HG02763 (cell line): Measurements from ENCODE around the gene EXOC3L1.
A peak's percentile ranks its signal among the peaks of the same experiment; 100 is the strongest.

Experiments used
- ATAC-seq: cut with Tn5 transposase; IDR thresholded peaks from one replicate; pipeline ENCODE4 v1.9.1; 2021; ENCODE audit warnings: mild to moderate bottlenecking, moderate library complexity; ENCODE audit not compliant: unreplicated experiment

EXOC3L1 gene, protein sequence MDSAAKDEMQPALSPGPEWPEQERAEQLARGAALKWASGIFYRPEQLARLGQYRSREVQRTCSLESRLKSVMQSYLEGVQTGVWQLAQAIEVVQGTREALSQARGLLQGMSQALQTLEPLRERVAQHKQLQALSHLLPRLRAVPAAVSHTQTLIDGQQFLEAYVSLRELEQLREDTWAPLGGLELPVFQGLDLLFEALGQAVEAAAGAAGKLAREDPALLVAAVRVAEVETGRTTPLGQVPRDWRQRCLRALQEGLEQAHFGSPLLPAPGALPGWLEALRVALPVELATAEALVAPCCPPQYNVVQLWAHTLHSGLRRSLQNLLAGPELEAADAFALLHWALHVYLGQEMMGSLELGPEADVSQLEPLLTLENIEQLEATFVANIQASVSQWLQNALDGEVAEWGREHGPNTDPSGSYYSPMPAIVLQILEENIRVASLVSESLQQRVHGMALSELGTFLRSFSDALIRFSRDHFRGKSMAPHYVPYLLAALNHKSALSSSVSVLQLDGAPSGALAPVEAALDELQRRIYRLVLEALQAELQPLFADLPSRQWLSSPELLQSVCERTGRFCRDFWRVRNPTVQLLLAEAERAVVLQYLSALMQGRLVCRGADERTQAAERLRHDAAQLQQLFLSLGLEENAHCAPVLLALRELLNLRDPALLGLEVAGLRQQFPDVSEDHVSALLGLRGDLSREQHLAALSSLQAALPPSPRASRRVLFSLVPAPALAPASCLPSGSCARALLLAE

DNA sequence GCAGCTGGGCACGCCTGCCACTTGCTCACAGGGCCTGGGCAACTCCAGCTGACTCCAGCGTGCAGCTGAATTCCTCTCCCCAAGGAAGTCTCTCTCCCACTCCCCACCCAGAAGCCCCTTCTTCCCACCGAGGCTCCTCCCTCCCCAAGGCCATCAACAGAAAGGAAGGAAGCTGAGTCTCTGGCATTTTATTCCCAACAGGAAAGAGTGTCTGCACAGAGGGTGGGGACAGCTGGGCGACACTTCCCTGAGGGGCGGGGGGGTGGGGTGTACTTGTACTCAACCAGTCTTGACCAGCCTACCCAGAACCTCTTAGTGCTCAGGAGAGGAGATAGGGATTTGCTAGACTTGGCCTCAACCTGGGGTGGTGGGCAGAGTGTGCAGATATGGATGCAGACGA, at the start of gene EXOC3L1:
Gene EXOC3L1 (minus strand): TSS at position 96 of the 400 bp plus-strand sequence. CDS start 460 bp downstream, outside the sequence.
- no peak for ATAC-seq

DNA sequence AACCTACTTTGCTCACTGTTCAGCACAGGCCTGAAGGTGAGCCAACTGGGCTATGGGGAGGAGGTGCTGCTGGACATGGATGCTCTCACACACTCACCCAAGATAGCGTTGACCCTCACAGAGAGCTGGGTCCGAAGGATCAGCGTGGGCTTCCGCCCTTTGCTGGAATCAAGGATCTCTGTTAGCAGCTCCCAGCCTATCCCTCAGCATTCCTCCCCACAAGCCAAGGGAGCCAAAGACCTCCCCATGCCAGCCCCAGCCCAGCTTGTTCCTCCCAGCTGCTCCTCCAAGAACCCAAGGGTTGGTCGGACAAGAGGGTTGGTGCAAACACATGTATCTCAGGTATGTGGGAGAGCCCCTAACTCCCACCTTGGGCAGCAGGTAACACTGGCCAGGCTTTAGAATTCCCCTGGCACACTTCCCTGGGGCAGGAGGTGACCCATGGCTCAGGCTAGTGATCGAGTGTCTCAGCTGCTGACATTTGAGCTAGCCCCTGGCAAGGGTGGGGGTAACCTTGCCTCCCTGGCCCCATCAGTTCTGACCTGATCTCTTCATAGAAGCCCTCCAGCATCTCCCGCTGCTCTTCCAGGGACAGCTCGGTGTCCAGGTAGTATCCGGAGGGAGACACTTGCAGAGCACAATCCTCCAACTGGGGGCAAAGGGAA, 49.0 kb upstream of the EXOC3L1 start:
- no peak for ATAC-seq

DNA sequence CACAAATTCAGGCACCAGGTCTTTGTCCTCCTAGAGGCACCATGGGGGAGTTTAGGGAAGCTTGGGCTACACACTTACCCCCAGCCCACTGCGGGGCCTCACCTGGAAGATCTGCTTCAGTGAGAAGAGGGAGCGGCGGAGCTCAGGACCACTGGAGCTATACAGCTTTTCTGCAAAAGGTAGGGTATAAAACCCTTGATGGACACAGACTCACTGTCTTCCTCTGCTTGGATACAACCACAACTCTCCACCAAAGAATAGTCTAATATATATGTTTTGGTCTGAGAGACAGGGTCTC, 48.3 kb upstream of the EXOC3L1 start:
- no peak for ATAC-seq

DNA sequence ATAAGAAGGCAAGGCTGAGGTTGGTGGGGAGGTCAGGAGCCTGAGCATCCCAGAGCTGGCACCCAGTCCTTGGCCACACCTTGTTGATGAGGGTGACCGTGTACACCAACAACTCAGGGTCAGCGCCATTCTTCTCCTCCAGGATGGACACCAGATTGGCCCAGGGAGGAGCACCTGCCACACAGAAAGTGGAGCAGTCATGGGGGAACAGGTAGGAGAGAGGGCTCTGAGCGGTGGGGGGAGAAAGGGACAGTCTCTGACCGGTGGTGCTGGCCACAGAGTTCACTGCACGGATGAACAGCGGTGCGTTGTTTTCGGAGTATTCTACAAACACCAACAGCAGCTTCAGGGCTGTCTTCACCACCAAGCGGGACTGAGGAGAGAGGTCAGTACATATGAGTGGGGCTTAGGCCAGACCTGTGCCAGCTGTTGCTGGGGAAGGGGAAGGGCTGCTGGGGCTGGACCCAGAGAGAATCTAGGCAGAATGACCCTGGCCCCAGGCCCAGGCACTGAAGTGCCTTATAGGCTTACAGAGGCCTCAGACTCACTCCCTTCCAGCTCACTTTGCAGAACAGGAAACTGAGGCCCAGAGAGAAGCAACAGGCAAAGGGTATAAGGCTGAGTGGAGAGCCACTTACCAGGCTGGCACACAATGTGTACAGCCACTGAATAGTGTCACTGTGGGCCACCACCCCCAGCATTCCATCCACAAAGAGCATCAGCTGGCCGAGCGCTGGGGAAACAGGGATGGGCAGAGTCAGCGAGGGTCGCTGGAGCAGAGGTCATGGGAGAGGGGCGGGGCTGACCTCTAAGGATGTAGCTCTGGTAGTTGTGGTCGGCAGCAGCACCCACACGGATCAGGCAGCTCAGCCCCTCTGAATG, 47.7 kb upstream of the EXOC3L1 start:
- ATAC-seq: no peak

DNA sequence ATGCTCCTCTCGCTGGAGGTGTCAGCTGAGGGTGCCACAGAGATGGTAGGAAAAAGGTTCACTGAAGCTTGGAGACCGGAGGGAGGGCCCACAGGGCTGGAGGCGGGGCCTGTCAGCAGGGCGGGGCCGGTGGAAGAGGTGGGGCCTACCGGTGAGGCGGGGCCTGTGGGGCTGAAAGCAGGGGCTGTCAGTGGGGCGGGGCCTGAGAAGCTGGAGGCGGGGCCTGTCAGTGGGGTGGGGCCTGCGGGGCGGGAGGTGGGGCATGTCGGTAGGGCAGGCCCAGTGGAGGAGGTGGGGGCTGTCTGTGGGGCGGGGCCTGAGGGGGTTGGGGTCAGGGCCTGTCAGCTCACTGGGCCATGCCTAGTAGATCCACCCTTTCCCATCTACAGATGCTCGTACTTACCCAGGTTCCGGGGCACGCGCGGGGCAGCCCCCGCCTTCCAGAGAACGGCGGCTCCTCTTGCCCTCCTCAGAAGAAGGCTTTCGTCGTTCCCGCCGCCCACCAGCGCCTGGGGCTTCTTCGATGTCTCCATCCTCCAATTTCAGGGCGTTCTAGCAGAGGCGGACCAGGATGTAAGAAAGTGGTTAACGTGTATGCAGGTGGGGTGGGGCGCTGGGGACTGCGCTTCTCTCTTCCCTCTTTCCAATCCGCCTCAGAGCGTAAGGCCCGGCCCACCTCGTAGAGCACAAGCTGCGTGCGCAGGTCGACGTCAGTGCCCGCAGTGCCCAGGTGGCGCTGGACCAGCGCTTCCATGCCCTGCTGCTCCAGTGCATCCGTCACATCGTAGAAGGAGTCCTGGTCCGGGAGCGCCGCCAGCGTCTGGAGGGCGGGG, 46.8 kb upstream of the EXOC3L1 start:
- no peak for ATAC-seq

DNA sequence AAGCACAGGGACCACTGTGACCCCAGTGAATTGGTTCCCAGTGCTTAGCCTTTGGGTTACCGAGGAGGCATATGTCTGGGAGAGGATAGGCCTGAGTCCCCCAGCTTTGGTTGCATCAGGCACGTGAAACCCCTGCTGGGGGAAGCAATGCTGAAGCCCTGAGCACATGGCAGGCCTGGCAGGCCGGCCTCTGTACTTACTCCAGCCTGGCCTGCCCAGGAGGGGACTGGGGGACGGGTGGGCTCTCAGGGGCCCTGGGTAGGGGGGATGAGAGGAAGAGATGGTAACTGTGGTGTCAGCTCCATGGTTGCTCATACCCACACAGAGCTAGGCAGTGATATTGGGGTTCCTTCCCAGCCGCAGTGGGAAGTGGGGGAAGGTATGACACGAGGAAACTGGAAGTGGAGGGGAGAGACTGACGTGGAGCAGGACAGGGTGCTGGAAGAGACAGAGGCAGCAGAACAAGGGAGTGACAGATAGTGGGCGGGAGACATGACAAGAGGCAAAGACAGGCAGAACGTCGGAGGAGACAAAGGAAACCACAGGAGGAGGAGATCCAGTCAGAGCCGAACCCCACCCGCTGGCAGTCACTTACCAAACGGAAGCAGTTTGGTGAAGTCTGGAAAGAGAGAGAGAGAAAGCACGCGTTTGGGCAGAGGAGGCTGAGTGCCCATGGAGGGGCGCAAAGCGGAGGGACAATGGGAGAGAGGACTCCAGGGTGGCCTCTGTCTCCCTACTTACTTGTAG, 46.1 kb upstream of the EXOC3L1 start:
- no peak for ATAC-seq

DNA sequence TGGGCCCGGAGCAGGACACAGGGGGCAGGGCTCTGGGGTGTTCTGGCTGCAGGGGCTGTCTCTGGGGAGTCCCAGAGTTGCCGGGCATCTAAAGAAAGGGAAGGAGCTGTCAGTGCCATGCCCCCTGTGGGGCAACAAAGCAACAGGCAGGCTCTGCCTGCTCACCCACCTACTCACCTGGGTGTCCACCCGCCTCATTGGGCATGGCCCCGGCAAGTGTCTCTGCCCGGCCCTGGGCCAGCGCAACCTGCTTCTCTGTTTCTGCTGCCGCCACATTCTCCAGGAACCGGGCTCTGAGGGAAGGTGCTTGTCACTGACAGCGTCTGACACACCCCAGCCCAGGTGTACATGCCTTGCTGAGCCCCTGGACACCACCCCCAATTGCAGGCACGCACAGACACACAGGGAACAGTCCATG, 44.3 kb upstream of the EXOC3L1 start:
- ATAC-seq: no peak

DNA sequence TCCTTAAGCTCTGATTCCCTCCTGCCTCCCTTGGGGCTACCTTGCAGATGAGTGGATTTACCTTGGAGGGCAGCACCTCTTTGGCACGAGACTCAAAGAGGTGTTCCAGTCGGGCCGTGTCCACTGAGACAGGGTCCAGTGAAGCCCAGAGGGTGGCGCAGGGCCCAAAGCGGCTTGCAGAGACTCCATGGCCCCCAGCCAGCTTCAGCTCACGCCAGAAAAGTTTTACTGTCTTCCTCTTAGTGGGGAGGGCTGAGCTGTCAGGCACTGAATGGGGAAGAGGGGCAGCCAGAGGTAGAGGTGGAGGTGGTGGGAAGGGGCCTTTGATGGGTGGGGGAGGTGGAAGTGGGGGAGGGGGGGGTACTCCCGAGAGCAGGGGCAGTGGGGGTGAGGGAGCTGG, 43.7 kb upstream of the EXOC3L1 start:
- no peak for ATAC-seq

DNA sequence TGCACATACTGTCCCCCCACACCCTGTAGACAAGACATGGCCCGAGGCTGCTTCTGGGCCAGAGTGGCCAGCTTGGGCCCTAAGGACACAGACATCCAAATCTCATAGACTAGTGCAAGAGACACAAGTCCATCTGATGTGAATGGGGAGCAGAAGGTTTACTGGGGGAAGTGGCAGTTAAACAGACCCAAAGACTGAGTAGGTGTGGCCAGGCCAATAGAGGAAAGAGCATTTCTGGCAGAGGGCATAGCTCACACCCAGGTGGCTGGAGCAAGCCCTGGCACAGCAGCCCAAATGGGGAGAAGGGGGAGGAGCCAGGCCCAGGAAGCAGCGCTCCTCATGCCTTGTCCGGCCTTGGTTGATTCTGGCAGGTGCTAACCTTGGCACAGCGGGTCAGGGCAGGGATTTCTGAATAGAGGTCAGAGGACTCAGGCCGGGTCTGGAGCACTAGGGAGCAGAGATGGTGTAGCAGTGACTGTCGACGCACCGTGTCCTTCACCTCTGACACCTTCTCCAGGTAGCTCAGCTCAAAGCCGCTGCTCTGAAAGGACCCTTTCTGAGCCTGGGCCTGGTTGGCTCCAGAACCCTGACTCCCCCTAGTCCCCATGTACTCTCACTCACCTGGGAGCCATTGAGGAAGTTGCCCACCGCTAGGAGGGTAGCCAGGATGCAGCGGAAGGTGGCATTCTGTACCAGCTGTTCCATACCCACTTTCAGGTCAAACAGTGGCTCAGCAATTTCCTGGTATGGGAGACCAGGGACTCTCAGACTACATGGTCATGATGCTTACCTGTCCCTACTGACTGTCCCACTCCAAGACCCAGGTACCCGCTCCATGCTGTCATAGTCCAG, 41.1 kb upstream of the EXOC3L1 start:
- no peak for ATAC-seq

DNA sequence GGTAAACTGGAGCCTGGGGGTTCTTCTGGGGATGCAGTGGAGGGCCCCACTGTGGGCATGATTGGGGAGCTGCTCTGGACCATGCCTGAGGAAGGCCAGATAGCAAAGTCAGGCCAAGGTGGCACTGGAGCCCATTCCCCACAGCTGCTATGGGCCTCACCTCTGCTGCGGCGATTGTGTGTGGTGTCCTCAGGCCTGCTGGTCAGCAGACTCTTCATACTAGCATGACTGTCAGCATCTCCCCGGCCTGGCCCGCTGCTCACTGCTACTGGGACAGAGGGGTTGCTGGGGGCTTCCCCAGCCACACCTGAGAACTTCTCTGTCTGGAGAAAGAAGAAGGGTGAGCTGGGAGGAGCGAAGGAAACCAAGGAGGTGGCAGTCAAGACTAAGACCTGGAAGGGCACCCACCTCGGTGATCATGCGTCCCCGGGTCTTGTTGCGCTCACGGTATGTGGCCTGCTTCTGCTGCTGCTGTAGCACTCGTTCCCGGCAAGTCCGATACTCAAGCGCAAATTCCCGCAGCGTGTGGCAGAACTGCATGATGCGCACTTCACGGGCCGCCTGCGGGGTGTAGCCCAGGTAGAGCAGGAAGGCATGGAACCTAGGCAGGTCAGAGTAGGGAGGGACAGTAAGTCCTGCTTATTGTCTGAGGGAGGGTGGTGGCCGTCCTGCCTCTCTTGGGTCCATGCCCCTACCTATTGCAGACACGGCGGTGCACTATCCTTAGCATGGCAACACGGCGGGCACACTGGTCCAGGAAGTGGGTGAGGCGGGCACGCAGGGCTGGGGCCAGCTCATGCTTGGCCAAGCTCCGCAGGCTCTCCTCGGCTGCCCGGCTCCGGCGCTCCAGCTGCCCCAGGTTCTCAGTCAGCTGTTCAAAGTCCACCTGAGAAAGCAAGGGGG, 40.2 kb upstream of the EXOC3L1 start:
- ATAC-seq: no peak

DNA sequence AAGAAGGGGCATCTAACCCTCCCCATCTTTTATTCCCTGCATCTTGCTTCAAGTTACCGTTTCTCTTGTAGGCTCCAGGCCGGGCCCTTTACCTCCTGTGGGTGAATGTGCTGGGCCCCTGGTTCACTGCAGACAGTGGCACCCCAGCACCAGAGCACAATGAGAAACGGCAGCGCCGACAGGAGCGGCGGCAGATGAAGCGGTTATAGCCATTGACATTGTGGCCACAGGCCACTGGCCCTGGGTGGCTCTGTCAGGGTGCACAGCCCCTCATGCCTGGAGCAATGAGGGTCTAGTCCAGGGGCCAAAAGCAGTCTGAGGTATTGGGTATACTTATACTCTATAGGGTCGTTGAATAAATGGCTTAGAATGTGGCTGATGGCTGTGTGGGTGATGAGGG, 39.0 kb upstream of the EXOC3L1 start:
- no peak for ATAC-seq

DNA sequence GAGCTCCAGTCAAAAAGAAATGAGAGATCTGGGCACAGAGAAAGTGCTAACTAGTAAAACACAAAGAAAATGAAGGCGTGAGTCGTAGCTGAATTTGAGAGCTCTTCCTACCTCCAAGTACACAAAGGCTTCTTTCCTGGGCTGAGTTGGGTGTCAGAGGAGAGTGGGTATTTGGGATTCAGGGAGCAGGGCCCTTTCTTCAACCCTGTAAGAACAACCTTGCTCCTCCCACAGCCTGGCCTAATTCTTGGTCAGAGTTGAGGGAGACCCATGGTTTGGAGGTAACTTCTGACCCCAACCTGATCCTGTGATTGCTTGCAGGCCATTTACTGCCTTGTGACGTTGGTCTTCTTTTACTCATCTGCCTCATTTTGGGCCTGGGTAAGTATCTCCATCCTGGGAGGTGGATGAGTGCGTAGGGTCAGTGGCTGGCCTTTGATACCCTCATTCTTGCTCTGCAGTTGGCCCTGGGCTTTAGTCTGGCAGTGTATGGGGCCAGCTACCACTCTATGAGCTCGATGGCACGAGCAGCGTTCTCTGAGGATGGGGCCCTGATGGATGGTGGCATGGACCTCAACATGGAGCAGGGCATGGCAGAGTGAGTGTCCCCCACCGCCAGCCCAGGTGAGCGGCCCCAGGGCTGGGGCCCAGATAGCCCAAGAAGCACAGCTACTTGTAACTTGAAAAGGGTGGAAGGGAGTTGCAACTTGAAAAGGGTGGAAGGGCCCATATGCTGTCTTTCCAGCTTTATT, 38.3 kb upstream of the EXOC3L1 start:
- no peak for ATAC-seq

DNA sequence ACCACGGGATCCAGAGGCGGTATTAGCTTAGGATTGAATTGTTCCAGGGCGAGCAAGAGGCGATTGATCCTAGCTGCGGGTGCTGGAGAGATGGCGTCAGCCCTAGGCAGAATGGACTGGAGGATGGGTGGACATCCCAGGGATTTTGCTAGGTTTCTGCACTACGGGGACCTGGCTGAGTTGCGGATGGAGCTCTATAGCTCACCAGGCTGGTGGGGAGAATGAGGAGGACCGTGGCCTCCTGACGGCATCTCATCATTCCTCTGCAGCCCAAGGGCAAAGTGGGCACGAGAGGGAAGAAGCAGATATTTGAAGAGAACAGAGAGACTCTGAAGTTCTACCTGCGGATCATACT, 37.6 kb upstream of the EXOC3L1 start:
- no peak for ATAC-seq

DNA sequence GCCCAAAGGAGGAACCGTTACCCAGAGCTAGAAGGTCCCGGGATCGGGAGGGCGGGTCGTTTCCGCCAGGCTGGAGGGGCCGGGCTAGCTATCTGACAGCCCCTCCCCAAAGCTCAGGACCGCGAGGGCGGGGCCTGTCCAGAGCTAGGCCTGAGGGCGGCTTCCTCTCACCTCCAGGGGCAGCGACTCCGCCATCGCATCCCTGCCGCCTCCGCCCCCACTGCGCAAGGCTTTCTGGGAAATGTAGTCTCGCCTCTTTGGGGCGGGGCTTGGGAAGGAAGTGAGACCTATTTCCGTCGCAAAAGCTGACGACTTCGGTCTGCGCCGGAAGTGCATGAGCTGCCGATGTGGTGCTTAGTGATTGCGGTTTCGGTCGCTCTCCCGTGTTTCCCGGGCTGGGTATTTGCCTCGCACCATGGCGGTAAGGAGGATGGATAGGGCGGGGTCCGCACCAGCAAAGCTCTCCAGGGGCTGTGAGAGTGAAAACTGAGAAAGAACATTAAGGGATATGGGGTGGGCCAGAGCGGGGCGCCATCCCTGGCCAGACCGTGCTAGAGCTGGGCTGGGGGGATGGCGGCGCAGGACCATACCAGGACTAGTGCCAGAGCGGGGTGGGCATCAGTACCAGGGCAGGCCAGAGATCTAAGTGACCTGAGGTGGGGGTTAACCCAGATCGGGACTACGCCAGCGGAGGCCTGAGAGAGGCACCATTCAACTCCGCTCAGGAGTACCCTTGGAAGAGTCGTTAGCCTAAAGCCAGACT, 37.0 kb upstream of the EXOC3L1 start, which contains the start of gene TMEM208:
Gene TMEM208 (plus strand): TSS at position 327 of the 763 bp plus-strand sequence. CDS start 89 bp downstream, at position 416.
- ATAC-seq: peak; percentile 97

DNA sequence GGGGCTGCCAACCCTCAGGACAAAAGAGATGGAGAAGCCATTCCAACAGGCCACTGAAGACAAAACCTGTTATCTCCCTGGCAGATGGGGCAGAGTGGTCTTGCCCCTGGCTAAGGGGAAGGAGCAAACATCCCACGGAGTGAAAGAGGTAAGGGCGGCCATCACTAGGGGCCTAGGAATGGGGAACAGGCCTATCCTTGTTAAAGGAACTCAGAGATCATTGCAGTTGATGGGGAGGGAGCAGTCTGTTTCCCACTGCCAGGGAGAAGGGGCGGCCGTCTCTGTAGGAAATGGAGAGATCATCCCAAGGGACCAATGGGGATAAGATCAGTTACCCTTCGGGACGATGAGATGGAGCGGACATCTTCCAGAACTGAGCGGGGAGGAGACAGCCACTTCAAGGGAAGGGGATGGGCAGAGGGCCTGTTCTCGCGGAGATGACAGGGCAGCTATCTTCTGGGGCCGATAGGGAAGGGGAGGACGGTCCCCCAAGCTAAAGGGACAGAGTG, 36.4 kb upstream of the EXOC3L1 start:
- no peak for ATAC-seq

DNA sequence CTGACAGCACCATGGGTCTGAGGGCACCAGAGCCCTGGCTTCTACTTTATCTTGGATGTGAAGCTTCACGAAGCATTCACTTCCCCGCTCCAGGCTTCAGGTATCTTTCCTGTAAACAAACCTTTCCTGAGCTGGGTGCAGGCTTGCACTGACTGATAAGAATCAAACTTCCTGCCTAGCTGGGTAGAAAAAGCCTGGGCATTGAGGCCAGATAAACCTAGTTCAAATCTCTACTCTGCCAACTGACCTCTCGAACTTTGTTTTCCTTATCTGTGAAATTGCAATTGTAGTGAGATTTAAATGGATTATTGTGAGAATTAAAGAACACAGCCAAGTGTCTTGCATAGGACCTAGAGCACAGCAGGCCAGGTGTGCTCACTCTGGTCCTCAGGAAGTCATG, 34.1 kb upstream of the EXOC3L1 start:
- ATAC-seq: no peak
